Measurements from ENCODE around the gene DDI2.

DNA sequence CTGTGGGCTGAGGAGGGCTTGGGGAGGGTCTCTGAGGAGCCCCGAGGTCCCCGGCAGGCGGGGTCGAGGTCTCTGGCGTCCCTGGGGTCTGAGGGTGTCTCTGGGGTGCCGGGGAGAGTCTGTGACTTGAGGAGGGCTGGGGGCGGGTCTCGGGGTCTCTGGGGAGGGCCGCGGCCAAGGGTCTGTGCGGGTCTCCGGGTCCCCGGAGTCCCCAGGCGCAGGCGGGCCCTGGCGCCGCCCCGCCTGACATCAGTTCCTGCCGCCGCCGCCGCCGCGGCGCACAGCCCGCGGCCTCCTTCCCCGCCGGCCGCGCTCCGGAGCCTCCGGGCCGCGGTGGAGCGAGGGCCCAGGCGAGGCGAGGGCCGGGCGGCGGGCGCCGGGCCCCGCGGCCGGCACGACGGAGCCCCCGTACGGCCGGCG, 66.8 kb downstream of the DDI2 start, which contains the start of gene PLEKHM2:
- TF ChIP-seq GATA2 (IDR thresholded peaks at IDR 0.05; ENCODE audit: low read depth, low read length) (no peak), GATA3 (IDR thresholded peaks at IDR 0.05; ENCODE audit: low read depth, low read length) (no peak)

Measured in SH-SY5Y (cell line).